Upper lobe of left lung (tissue), 4 donors: ENCODE data around the gene LIPM.

Source experiments
- EP300 ChIP-seq, 4 donors: sonication (generic); formaldehyde crosslinking; IDR thresholded peaks; one replicate each; pipeline ENCODE4 v1.5.1; 2017; ENCODE audit warnings: antibody characterized with exemption in 4 of 4, control low read depth in 2 of 4
- POLR2A ChIP-seq, 4 donors: fragments of 450-650 bp; IDR thresholded peaks; one replicate each; pipeline ENCODE4 v1.5.1; 2016 to 2017; ENCODE audit warnings: antibody characterized with exemption in 4 of 4, mild to moderate bottlenecking in 2 of 4
- POLR2AphosphoS5 ChIP-seq, 2 donors: sonication (generic); formaldehyde crosslinking; IDR thresholded peaks; one replicate each; pipeline ENCODE4 v1.5.1; 2017; ENCODE audit warnings: antibody characterized with exemption in 2 of 2
- TF ChIP-seq, protein P1 (sequence below), 6 experiments: fragments of 450-650 bp in 4 of 6; fragments of 200-600 bp in 2 of 6; sonication (generic) in 2 of 6; IDR thresholded peaks; one replicate each; pipeline ENCODE4 v1.5.1; 2016 to 2019; ENCODE audit warnings: antibody characterized with exemption in 6 of 6

DNA sequence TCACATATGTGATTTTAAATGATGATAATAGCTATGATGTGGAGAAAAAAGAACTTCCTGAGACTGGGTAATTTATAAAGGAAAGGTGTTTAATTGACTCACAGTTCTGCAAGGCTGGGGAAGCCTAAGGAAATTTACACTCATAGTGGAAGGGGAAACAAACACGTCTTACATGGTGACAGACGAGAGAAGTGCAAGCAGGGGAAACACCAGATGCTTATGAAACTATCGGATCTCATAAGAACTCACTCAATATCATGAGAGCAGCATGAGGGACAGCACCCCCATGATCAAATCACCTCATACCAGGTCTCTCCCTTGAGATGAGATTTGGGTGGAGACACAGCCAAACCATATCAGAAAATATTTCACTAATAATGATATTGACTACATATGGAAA, 46.8 kb upstream of the LIPM start:
- TF ChIP-seq POLR2A (IDR thresholded peaks at IDR 0.05), result no peak
- TF ChIP-seq, protein P1, sequence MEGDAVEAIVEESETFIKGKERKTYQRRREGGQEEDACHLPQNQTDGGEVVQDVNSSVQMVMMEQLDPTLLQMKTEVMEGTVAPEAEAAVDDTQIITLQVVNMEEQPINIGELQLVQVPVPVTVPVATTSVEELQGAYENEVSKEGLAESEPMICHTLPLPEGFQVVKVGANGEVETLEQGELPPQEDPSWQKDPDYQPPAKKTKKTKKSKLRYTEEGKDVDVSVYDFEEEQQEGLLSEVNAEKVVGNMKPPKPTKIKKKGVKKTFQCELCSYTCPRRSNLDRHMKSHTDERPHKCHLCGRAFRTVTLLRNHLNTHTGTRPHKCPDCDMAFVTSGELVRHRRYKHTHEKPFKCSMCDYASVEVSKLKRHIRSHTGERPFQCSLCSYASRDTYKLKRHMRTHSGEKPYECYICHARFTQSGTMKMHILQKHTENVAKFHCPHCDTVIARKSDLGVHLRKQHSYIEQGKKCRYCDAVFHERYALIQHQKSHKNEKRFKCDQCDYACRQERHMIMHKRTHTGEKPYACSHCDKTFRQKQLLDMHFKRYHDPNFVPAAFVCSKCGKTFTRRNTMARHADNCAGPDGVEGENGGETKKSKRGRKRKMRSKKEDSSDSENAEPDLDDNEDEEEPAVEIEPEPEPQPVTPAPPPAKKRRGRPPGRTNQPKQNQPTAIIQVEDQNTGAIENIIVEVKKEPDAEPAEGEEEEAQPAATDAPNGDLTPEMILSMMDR (IDR thresholded peaks at IDR 0.05), result no peak
- no peak for TF ChIP-seq EP300 (IDR thresholded peaks at IDR 0.05)
- no peak for TF ChIP-seq POLR2AphosphoS5 (IDR thresholded peaks at IDR 0.05)
